Epithelial cell of proximal tubule (primary cell): ENCODE data around the gene ADAM19. TPM values are rescaled to one million over a fixed set of nuclear protein-coding genes. Genes with fewer than 3 reads are reported as not detected.

Source experiments
- DNase-seq: peaks from one replicate; pipeline ENCODE4 v3.0.0-alpha.2; 2011; ENCODE audit warnings: low read depth
- H3K4me3 ChIP-seq: 2 replicates; pipeline ENCODE4 v1.5.1; 2011; ENCODE audit warnings: low read depth, mild to moderate bottlenecking, low read length
- total RNA-seq: library from RNA; depleted of rRNA; stranded (reverse); fragments of >200 nt; gene quantifications from 2 replicates; pipeline ENCODE4 v1.2.3, GENCODE V29; 2015
- TF ChIP-seq, protein P1 (sequence below): conservative IDR thresholded peaks from 2 replicates; pipeline ENCODE4 v1.5.1; 2012; ENCODE audit warnings: low read depth, mild to moderate bottlenecking, low read length

ADAM19 gene
- total RNA-seq, 1 donor from 2014 or later, result 19.3 TPM

DNA sequence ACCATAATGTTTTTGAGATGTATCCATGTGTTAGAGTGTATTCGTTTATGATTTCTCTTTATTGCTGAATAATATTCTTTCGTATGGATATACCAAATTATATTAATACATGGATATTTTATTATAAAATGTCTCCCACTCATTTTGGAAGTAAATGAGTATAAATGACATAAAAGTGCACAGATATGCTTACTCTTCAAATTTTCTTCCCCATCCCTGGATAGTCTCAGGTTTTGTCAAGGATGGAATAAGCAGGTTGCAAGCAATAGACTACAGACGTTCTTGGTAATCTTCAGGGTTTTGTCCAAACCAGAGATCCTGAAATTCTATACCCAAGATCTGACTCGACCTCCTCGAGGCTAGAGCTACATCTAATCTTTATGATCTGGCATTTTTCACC lies 64.9 kb downstream of the ADAM19 start:
- TF ChIP-seq, protein P1, sequence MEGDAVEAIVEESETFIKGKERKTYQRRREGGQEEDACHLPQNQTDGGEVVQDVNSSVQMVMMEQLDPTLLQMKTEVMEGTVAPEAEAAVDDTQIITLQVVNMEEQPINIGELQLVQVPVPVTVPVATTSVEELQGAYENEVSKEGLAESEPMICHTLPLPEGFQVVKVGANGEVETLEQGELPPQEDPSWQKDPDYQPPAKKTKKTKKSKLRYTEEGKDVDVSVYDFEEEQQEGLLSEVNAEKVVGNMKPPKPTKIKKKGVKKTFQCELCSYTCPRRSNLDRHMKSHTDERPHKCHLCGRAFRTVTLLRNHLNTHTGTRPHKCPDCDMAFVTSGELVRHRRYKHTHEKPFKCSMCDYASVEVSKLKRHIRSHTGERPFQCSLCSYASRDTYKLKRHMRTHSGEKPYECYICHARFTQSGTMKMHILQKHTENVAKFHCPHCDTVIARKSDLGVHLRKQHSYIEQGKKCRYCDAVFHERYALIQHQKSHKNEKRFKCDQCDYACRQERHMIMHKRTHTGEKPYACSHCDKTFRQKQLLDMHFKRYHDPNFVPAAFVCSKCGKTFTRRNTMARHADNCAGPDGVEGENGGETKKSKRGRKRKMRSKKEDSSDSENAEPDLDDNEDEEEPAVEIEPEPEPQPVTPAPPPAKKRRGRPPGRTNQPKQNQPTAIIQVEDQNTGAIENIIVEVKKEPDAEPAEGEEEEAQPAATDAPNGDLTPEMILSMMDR, result no peak
- DNase-seq, result no peak

DNA sequence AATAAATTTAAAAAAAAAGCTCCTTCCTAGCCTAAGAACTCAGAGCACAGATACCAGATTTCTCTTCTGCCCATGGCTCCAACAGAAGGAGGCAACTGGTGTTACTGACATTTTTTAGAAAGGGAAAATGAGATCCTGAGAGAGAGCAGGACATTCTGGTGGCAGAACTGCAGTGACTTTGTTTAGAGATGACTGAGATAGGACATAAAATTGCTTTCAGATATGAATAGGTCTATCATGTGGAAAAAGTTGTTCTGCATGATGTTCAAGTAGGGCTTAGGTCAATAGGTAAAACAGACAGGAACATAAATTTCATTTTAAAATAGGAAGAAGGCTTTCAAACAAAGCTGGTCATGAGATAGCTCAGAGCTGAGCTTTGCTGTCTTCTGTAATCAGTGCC lies 66.0 kb downstream of the ADAM19 start:
- TF ChIP-seq, protein P1, result no peak
- H3K4me3 ChIP-seq, result no peak overlapping the region
- no peak for DNase-seq

More for the DNA sequence above, 64.9 kb downstream of the ADAM19 start:
- no peak overlapping the region for H3K4me3 ChIP-seq

DNA sequence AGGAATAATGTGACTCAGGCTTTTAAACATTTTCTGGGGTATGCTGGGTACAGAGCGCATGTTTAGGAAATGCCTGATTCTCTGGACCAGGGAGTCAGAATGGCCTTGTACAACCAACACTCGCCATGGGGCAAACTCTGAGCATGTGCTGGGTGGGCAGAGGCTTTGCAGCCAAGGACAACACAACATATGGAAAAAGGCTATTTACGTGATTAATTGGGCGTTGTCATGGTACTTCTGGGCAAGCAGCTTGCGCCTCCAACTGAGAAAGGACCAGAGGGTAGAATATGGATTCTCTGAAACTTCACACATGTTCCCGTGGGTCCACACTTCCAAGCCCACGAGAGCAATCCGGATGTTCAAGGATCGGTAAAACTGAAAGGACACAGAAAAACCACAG lies 66.5 kb downstream of the ADAM19 start:
- H3K4me3 ChIP-seq, result no peak overlapping the region
- TF ChIP-seq, protein P1, result no peak
- DNase-seq, result no peak

DNA sequence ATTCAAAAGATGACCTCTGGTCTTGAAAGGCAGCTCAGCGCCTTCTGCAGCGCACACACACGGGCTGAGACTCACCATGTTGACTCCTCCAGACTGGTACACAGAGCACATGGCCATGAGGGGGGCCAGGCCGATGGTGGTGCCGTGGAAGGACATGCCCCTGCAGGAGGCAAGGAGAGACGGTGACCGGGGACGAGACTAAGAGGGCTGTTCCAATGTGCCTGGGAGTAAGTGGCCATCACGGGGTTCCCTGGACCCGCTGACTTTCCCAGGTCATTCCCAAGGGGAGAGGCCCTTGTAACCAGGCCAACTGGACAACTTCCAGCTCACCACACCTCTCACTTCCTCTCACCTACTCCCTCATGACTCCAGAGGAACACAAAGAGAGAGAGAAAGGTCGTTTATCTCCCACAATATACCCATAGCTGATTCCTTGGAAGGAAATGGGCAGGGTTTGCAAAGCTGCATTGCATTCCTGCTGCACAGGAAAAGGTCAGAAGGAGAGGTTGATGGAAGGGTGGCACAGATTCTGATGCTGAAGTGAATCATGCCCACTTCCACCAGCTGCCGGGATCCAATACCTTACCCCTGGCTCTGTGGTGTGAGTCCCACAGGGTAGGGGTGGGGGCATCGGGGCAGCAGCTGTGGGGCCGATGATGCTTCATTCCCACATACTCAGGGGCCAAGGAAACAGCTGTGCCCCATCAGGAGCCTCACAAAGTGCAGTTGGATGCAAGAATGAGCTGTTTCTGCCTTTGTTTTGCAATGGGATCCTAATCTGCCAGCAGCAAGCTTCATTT lies 68.4 kb downstream of the ADAM19 start:
- TF ChIP-seq, protein P1, result no peak
- no peak overlapping the region for H3K4me3 ChIP-seq
- DNase-seq, result no peak

DNA sequence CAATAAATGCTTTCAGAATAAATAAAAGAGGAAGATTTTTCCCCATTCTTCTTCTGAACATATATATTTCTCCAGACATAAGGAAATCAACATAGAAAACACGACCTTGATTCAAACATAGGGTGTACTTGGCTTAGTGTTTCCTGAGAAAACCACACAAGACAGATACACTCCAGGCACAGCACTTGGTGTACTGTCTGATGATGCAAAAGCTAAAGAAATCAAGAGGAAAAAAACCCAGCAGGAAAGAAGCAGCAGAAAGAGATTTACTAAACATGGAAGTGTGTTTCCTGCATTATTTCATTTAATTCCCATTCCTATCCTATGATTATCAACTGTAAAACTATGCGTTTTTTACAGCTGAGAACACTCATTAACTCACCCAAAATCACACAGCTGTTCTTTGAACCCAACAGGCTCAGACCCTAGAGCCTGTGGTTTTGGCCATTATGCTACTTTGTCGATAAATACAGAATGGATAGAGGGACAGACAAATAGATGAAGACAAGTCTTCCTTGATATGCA lies 69.4 kb downstream of the ADAM19 start:
- no peak for DNase-seq
- TF ChIP-seq, protein P1, result no peak

DNA sequence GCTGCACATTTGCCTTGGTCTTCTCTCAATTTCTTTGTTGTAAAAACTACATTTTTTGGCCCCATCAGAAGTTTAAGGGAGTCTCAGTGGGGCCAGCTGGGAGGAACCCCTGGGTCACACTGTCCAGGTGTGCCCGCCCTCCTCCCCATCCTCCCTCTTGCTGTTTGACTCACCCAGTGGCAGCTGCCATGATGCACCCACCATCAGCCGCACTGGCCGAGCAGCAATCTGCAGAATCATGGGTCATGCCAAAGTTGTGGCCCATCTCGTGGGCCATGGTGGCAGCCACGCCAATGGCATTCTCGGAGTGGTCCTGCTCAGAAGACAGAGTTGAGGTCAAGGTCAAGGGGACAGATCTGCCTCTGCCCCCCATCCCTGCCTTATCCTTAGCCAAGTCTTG lies 70.1 kb downstream of the ADAM19 start:
- DNase-seq, result no peak
- TF ChIP-seq, protein P1, result no peak
- H3K4me3 ChIP-seq, result no peak overlapping the region

More for the DNA sequence above, 69.4 kb downstream of the ADAM19 start:
- no peak overlapping the region for H3K4me3 ChIP-seq

DNA sequence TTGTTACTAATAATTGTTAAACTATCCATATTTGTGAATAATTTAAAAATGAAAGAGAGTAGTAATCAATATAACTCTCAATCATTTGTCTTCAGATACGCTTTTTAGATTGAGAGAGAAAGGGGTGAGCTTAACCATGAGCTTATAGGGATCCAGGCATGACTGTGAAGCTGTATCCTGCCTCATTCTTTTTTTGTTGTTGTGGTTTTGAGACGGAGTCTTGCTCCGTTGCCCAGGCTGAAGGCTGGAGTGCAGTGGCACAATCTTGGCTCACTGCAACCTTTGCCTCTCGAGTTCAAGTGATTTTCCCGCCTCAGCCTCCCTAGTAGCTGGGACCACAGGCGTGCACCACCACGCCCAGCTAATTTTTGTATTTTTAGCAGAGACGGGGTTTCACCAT lies 71.5 kb downstream of the ADAM19 start:
- TF ChIP-seq, protein P1, result no peak
- no peak overlapping the region for H3K4me3 ChIP-seq
- no peak for DNase-seq
